ENCODE results near the gene KRT10. TPM values are rescaled to one million over a fixed set of nuclear protein-coding genes. Genes with fewer than 3 reads are reported as not detected.
"Not testable (repeated sequence)": the region's sequence is repeated elsewhere in the genome, so short reads cannot be mapped to it uniquely, and the experiment has no call there.

KRT10 gene
- total and polyA plus RNA-seq, 12 donors = 0.35 to 58.4 (median 29.4) TPM

DNA sequence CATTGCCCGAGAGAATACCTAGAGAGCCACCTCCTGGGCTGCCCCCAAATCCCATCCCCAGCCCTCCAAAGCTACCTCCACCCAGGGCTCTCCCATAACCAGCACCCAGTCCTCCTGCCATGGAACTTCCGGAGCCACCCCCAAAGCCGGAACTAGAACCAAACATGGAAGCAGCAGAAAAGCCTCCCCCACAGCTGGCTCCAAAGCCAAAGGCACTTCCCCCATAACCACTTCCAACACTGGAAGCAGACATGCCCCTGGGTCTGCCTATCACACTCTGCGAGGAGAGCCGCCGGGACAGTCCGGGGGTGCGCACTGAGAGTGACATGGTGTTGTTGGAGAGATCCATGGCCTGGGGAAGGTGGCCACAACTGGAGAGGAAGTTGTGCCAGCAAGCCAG is 44.4 kb upstream of the KRT10 start, which contains the start of gene KRT12:
Gene KRT12 (minus strand): TSS at position 386 of the 400 bp plus-strand sequence. CDS start 37 bp downstream, at position 349.
- TF ChIP-seq, protein P1, sequence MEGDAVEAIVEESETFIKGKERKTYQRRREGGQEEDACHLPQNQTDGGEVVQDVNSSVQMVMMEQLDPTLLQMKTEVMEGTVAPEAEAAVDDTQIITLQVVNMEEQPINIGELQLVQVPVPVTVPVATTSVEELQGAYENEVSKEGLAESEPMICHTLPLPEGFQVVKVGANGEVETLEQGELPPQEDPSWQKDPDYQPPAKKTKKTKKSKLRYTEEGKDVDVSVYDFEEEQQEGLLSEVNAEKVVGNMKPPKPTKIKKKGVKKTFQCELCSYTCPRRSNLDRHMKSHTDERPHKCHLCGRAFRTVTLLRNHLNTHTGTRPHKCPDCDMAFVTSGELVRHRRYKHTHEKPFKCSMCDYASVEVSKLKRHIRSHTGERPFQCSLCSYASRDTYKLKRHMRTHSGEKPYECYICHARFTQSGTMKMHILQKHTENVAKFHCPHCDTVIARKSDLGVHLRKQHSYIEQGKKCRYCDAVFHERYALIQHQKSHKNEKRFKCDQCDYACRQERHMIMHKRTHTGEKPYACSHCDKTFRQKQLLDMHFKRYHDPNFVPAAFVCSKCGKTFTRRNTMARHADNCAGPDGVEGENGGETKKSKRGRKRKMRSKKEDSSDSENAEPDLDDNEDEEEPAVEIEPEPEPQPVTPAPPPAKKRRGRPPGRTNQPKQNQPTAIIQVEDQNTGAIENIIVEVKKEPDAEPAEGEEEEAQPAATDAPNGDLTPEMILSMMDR (IDR thresholded peaks at IDR 0.05) = no peak
- no peak for TF ChIP-seq POLR2A (IDR thresholded peaks at IDR 0.05)
- intact Hi-C loops (cut with DNase I) = no loop called here
- Histone ChIP-seq H3K27ac (no peak within 1 kb of the TSS), H3K4me1 (replicated peaks in 1 of 2) (no peaks in the 10 kb centered on the region), H3K27me3 (peaks cover 5% of the 10 kb centered on the region), H3K9me3 (replicated peaks in 1 of 3) (no peaks in the 10 kb centered on the region), H3K36me3 (replicated peaks in 1 of 2) (no peaks in the 10 kb centered on the region), H3K4me3 (no peak within 1 kb of the TSS)
- no peak for DNase-seq
- 87 to 94% (median 91%) methylated on average over 8 of the region's 8 CpGs for WGBS, 4 donors

DNA sequence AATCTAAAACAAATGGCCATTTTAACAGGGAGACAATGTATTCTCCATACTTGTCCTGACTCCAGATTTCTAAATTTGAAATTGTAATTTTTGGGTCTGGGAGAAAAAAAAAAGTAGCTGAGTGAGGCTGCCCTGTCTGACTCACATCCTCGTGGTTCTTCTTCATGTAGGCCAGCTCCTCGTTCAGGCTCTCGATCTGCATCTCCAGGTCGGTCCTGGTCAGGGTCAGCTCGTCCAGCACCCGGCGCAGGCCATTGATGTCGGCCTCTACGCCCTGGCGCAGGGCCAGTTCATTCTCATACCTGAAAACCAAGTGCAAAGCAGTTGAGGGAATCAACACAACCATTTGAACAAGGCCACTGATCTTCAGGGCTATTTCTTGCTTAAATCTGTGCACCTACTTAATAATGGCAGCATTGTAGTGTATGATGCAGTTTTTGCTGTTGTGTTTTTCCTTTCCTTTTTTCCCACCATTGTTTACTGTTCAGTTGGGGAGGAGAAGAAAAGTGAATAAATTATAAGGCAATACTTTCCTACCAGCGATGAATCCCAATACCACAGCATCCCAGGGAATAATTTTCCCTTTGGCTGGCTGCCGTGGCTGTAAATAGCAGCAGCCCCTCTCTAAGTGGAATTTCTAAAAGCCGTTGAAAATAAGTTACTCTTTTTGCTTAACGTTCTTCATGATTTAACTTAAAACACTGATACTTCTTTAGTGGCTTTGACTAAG is 42.4 kb upstream of the KRT10 start:
- peak in 4 of 7 donors; percentile 11 to 31 (median 22) for DNase-seq
- Histone ChIP-seq H3K4me3 (no peak overlapping the region), H3K9me3 (replicated peaks in 1 of 3) (no peaks in the 10 kb centered on the region), H3K27me3 (peaks cover 5% of the 10 kb centered on the region), H3K36me3 (replicated peaks in 1 of 2) (no peaks in the 10 kb centered on the region), H3K27ac (no peak overlapping the region), H3K4me1 (replicated peaks in 1 of 2) (no peaks in the 10 kb centered on the region)
- intact Hi-C loops (cut with DNase I) = no loop called here
- no peak for TF ChIP-seq POLR2A (IDR thresholded peaks at IDR 0.05)
- WGBS, 4 donors = 68 to 80% (median 72%) methylated on average over 14 of the region's 14 CpGs

DNA sequence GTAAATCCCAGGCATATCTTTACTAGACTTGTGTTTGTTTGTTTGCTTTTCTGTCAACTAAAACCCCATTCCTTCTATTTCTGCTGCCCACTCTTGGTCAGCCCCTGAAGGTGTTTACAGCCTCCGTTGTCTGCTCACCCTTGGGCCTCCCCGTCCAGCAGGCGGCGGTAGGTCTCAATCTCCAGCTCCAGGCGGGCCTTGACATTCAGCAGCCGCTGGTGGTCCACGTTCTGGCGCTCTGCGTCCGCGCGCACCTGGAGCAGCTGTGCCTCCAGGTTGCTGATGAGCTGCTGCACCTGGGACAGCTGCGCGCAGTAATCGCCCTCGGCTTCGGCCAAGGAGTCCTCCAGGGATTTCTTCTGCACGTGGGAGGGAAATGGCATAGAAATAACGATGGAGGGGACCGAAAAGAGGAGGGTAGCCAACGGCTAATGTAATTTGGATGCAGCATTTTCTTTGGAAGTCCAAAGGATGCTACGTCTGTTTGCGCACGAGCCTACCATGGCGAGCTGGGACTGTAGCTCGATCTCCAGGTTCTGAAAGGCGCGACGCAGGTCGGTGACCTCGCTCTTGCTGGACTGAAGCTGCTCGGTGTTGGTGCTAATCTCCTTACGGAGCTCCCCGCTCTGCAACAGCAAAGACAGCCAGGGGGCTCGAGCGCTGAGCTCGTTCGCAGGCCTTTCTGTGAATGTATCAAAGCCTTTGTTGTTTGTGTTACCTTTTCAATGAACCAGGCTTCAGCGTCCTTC is 40.7 kb upstream of the KRT10 start:
- Histone ChIP-seq H3K27me3 (peaks cover 5% of the 10 kb centered on the region), H3K9me3 (replicated peaks in 1 of 3) (no peaks in the 10 kb centered on the region), H3K36me3 (replicated peaks in 1 of 2) (no peaks in the 10 kb centered on the region), H3K27ac (no peak overlapping the region), H3K4me3 (no peak overlapping the region), H3K4me1 (replicated peaks in 1 of 2) (no peaks in the 10 kb centered on the region)
- 63 to 71% (median 68%) methylated on average over 36 to 39 of the region's 39 CpGs for WGBS, 4 donors
- intact Hi-C loops (cut with DNase I) = no loop called here
- no peak for TF ChIP-seq POLR2A (IDR thresholded peaks at IDR 0.05)
- TF ChIP-seq, protein P1 (IDR thresholded peaks at IDR 0.05) = no peak
- DNase-seq = no peak

DNA sequence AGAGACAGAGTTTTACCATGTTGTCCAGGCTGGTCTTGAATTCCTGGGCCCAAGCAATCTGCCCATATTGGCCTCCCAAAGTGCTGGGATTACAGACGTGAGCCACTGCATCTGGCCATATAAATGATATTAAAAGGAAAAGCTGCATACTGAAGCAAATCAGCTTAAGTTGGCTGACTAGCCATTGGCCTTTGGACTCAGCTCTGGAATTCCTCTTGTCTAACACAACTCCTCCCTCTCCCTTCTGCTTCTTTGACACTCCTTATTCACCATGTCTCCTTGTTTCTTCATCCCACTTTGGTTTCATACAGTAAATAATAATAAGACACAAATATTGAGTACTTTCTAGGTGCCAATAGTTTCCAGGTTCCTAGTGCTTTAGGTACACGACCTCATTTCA is 37.1 kb upstream of the KRT10 start:
- intact Hi-C loops (cut with DNase I) = no loop called here
- 48 to 93% (median 72%) methylated on average over 2 of the region's 2 CpGs for WGBS, 4 donors

DNA sequence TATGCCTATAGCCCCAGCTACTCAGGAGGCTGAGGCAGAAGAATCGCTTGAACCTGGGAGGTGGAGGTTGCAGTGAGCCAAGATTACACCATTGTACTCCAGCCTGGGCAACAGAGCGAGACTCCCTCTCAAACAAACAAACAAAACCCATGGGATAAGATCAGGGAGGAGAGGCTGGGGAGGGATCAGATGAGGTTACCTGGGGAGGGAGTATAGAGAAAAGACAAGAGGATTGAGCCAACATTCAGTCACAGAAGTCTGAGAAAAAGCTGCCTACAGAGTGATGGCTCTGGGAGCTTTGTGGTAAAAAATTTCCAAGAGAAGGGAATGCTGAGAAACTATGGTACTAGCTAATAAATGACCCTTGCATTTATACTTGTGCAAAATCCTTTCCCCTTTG is 36.3 kb upstream of the KRT10 start:
- H3K4me1 ChIP-seq (replicated peaks in 1 of 2); intact Hi-C loops (cut with DNase I); H3K9me3 ChIP-seq (replicated peaks in 1 of 3); H3K27me3 ChIP-seq; H3K27ac ChIP-seq; H3K4me3 ChIP-seq; H3K36me3 ChIP-seq (replicated peaks in 1 of 2); DNase-seq: not testable (repeated sequence)
- WGBS, 4 donors = 91 to 97% (median 93%) methylated on average over 2 of the region's 2 CpGs

More for the DNA sequence above, 37.1 kb upstream of the KRT10 start:
- H3K27me3 ChIP-seq = peaks cover 5% of the 10 kb centered on the region
- no peaks in the 10 kb centered on the region for H3K9me3 ChIP-seq (replicated peaks in 1 of 3)
- no peak overlapping the region for H3K4me3 ChIP-seq
- H3K27ac ChIP-seq = no peak overlapping the region
- H3K4me1 ChIP-seq (replicated peaks in 1 of 2) = peaks cover 0 to 4% of the 10 kb centered on the region in 2 donors
- H3K36me3 ChIP-seq (replicated peaks in 1 of 2) = no peaks in the 10 kb centered on the region
- no peak for TF ChIP-seq POLR2A (IDR thresholded peaks at IDR 0.05)
- TF ChIP-seq, protein P1 (IDR thresholded peaks at IDR 0.05) = no peak
- DNase-seq = no peak
